Mammary epithelial cell (primary cell): Measurements from ENCODE around the gene COL11A2.

Experiments used
- EZH2 ChIP-seq: IDR thresholded peaks from 2 replicates; pipeline ENCODE4 v1.6.1; 2012; ENCODE audit warnings: low read length, inconsistent platforms, borderline replicate concordance
- TF ChIP-seq, protein P1 (sequence below), 2 donors: IDR thresholded peaks in 1 of 2; conservative IDR thresholded peaks in 1 of 2; 2 replicates each; pipeline ENCODE4 v1.5.1; 2011 to 2012; ENCODE audit warnings: inconsistent platforms in 2 of 2, low read length in 2 of 2, mild to moderate bottlenecking in 2 of 2, control low read depth in 1 of 2, low read depth in 1 of 2; ENCODE audit not compliant: insufficient read depth in 1 of 2; ENCODE audit errors: extremely low read depth in 1 of 2

DNA sequence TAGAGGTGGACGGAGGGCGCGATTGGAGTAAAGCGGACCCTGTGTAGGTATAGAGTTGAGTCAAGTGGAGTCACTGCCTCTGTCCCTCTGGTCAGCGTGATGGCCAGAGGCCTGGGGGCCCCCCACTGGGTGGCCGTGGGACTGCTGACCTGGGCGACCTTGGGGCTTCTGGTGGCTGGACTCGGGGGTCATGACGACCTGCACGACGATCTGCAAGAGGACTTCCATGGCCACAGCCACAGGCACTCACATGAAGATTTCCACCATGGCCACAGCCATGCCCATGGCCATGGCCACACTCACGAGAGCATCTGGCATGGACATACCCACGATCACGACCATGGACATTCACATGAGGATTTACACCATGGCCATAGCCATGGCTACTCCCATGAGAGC, 8.9 kb upstream of the COL11A2 start:
- TF ChIP-seq, protein P1, sequence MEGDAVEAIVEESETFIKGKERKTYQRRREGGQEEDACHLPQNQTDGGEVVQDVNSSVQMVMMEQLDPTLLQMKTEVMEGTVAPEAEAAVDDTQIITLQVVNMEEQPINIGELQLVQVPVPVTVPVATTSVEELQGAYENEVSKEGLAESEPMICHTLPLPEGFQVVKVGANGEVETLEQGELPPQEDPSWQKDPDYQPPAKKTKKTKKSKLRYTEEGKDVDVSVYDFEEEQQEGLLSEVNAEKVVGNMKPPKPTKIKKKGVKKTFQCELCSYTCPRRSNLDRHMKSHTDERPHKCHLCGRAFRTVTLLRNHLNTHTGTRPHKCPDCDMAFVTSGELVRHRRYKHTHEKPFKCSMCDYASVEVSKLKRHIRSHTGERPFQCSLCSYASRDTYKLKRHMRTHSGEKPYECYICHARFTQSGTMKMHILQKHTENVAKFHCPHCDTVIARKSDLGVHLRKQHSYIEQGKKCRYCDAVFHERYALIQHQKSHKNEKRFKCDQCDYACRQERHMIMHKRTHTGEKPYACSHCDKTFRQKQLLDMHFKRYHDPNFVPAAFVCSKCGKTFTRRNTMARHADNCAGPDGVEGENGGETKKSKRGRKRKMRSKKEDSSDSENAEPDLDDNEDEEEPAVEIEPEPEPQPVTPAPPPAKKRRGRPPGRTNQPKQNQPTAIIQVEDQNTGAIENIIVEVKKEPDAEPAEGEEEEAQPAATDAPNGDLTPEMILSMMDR (conservative IDR thresholded peaks at IDR 0.05 in 1 of 2, IDR thresholded peaks at IDR 0.05 in 1 of 2; ENCODE audit: extremely low read depth in 1 of 2, insufficient read depth in 1 of 2, low read depth in 1 of 2, low read length in 2 of 2), result no peak
- no peak for TF ChIP-seq EZH2
